B cell (primary cell): ENCODE results near the gene RGL1.

ENCODE experiments used
- CTCF ChIP-seq: fragments of 200-600 bp; IDR thresholded peaks from one replicate; pipeline ENCODE4 v1.8.0; 2022; ENCODE audit warnings: antibody characterized with exemption, mild to moderate bottlenecking
- EZH2 ChIP-seq: IDR thresholded peaks from 2 replicates; pipeline ENCODE4 v1.6.1; 2012; ENCODE audit warnings: borderline replicate concordance, low read depth, mild to moderate bottlenecking, moderate library complexity, low read length; ENCODE audit not compliant: insufficient read depth, poor library complexity, severe bottlenecking

- TF ChIP-seq CTCF = no peak
- no peak for TF ChIP-seq EZH2
These were observed 91.6 kb downstream of the RGL1 start for GRCh38 chr1:183896466-183897048.
